Tibial nerve (tissue), 4 donors: ENCODE measurements around the gene ELANE.

ENCODE experiments used
- EP300 ChIP-seq, 2 donors: sonication (generic); formaldehyde crosslinking; IDR thresholded peaks; one replicate each; pipeline ENCODE4 v1.6.1; 2017; ENCODE audit warnings: antibody characterized with exemption in 2 of 2, mild to moderate bottlenecking in 1 of 2
- TF ChIP-seq, protein P1 (sequence below), 5 experiments: fragments of 200-600 bp in 3 of 5; fragments of 450-650 bp in 2 of 5; sonication (generic) in 3 of 5; IDR thresholded peaks; one replicate each; pipeline ENCODE4 v1.5.1; 2016 to 2019; ENCODE audit warnings: antibody characterized with exemption in 5 of 5, mild to moderate bottlenecking in 3 of 5, moderate library complexity in 2 of 5

DNA sequence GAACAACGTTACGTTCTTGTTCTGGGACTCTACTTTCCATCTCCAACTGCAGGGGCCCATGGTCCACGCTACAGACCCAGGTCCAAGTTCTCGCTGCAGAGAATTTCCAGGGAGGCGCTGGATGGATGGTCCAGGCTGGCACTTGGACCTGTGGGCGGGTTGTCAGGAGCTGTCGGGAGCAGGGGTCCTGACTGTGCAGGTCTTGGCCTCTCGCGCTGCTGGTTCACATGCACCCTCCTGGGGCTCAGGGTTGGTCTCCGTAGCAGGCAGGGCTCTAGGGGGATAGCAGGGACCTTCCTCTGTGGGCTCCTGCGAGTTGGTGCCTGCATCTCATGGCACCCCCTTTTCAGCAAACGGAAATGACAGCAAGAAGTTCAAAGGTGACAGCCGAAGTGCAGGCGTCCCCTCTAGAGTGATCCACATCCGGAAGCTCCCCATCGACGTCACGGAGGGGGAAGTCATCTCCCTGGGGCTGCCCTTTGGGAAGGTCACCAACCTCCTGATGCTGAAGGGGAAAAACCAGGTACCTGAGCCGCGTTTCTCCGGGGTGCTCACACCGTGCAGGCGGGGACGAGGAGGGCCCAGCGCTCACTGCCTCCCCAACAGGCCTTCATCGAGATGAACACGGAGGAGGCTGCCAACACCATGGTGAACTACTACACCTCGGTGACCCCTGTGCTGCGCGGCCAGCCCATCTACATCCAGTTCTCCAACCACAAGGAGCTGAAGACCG lies 48.3 kb upstream of the ELANE start:
- TF ChIP-seq EP300 (IDR thresholded peaks at IDR 0.05), result no peak
- TF ChIP-seq, protein P1, sequence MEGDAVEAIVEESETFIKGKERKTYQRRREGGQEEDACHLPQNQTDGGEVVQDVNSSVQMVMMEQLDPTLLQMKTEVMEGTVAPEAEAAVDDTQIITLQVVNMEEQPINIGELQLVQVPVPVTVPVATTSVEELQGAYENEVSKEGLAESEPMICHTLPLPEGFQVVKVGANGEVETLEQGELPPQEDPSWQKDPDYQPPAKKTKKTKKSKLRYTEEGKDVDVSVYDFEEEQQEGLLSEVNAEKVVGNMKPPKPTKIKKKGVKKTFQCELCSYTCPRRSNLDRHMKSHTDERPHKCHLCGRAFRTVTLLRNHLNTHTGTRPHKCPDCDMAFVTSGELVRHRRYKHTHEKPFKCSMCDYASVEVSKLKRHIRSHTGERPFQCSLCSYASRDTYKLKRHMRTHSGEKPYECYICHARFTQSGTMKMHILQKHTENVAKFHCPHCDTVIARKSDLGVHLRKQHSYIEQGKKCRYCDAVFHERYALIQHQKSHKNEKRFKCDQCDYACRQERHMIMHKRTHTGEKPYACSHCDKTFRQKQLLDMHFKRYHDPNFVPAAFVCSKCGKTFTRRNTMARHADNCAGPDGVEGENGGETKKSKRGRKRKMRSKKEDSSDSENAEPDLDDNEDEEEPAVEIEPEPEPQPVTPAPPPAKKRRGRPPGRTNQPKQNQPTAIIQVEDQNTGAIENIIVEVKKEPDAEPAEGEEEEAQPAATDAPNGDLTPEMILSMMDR (IDR thresholded peaks at IDR 0.05), result no peak
